Hepatic stellate cell (primary cell): ENCODE results near the gene ALOXE3.

ENCODE experiments used
- DNase-seq: peaks from one replicate; pipeline ENCODE4 v3.0.0; 2011; ENCODE audit warnings: low spot score

Gene ALOXE3

GRCh38 chr17:8117980-8118768, at the start of gene ALOXE3:
Gene ALOXE3 (minus strand): TSS chr17:8118514. CDS start chr17:8117990, 524 bp downstream.
- peak; percentile 84 for DNase-seq

- no peak for DNase-seq
These were observed 49.2 kb upstream of the ALOXE3 start for GRCh38 chr17:8167526-8167925.

DNA sequence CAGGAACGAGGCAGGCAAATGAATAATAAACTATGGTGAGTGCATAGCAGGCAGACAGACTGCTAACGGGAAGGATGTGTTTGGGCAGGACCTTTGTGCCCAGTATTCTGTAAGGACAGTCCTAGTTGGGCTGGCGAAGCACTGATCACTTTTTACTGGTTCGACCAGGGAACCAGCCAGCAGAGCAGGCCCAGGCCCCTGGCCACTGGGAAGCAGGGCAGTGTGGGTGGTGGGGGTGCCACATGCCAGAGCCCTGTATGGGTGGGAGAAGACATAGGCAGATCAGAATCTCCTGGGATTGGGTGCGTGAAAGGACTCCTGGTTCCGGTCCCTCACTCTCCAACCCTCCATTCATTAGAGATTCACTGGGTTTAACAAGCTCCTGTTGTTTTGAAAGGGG, 48.4 kb upstream of the ALOXE3 start:
- DNase-seq, result no peak

DNA sequence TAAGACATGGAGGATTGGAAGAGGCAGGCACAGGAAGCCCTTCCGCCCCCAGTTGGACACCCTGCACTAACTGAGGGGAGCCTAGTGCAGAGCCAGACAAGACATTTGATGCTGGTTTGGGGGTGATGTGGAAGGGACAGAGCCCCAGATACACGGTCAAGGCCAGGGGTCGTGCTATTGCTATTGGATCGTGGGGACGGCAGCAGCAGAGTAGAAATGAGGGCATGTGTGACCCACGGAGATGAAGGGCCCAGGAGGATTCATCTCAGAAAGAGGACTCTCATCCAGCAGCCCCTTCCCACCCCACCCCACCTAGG, 46.5 kb upstream of the ALOXE3 start:
- DNase-seq, result no peak

GRCh38 chr17:8163978-8164814, 45.9 kb upstream of the ALOXE3 start:
- DNase-seq, result peak; percentile 70

DNA sequence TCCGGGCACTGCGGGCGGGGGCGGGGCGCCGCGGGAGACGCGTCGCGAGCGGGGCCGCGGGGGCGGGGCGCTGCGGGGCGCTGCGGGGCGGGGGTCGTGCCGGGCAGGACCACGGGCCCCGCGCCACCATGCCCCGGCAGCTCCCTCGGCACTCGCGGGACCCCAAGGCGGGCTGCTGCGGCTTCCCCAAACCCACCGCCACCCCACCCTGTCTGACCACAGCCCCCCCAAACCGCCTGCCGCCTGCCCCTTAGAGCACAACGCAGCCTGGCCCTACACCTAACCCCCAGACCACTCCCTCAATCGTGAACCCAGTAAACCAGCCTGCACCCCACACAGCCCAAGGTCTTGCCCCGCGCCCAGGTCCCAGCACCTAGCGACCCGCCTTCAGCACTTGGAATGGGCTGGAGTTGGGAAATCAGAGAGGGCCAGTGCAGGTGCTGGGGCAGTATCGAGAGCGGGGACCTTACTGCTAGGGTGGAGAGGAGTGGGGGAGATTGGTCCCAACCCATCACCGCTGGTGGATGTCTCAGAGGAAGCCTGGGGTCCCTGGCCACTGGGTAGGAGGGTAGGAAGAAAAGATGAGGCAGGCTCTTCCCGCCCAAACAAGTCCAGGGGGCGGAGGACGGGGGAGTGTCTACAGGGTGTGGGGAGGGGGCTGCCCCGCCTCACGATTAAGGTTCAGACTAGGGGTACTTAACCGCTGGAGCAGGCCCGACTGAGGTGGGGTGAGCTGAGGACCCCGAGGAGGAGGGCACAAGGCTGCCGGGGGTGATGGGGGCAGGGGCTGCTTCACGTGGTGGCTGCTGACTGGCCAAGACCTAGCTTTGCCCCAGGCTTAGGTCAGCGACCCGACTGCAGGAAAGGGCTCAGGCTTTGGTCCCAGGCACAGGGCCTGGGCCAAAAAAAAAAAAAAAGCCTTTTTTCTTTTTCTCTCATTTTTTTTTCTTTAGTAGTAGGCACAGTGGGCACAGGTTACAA, 45.0 kb upstream of the ALOXE3 start:
- DNase-seq, result no peak

DNA sequence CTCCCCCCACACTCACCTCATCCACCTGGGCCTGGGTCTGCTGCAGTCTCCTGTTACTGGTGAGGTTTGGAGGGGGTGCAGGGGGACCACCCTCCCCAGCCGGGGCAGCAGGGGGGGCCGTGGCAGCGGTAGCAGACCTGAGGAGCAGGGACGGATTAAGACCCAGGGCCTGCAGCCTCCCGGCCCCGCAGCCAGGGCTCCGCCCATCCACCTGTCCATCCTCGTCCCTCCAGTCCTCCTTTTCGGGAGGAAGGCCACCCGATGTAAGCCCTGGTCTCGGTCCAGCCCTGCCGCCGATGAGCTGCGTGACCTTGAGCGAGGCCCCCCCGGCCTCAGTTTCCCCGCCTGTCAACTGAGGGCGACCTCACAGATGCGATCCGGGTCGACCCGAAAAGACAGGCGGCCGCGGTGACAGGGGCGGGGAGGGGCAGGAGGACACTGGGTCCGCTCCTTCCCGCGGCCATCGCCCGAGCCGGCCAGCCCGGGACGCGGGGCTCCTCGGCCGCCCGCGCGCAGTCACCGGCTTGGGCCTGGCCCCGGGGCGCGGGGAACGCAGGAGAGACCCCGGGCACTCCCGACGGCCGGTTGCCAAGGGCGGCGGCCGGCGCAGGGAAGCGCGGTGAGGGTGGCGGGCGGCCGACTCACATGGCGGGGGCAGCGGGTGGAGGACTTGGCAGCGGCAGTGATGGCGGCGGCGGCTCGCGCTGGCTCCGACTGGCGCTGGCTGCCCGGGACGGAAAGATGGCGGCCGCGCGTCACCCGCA, 44.1 kb upstream of the ALOXE3 start, which contains the start of gene VAMP2:
Gene VAMP2 (minus strand): TSS at position 716 of the 764 bp plus-strand sequence. CDS start 69 bp downstream, at position 647.
- peak; percentile 70 for DNase-seq

GRCh38 chr17:8161289-8162232, 43.2 kb upstream of the ALOXE3 start:
- DNase-seq, result no peak

- no peak for DNase-seq
These were observed 42.5 kb upstream of the ALOXE3 start for GRCh38 chr17:8160741-8161221.

- DNase-seq, result no peak
These were observed 41.9 kb upstream of the ALOXE3 start for GRCh38 chr17:8160224-8160577.

GRCh38 chr17:8159459-8160223, 41.3 kb upstream of the ALOXE3 start:
- DNase-seq, result no peak

- DNase-seq, result no peak
These were observed 40.7 kb upstream of the ALOXE3 start for GRCh38 chr17:8159032-8159400.

DNA sequence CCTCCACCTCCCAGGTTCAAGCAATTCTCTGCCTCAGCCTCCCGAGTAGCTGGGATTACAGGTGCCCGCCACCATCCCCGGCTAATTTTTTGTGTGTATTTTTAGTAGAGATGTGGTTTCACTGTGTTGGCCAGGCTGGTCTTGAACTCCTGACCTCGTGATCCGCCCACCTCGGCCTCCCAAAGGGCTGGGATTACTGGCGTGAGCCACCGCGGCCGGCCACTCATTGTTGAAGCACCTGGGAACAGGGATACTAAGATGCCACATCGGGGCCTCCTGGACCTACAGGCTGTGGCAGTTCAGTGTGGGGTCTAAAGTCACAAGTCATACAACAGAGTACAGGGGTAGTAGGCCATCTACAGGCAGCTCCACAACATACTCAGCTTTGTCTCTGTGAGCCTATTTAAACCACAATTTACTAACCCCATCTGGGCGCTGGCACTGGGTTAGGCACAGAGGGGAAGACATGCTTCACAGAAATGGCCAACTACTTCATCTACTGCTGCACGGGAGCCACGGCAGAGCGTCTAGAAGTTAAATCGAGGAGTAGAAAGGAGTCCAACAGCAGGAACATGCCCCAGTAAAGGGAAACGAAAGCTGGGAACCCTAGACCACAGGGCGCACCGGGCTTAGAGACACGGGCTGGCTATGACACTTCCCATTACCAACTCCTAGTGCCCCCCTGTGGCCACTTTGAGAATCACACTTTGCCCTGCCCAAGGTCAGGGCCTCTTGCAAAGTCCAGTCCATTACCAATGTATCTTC, 40.1 kb upstream of the ALOXE3 start:
- DNase-seq, result peak; percentile 90

GRCh38 chr17:8156246-8156992, 38.1 kb upstream of the ALOXE3 start:
- DNase-seq, result peak; percentile 100

DNA sequence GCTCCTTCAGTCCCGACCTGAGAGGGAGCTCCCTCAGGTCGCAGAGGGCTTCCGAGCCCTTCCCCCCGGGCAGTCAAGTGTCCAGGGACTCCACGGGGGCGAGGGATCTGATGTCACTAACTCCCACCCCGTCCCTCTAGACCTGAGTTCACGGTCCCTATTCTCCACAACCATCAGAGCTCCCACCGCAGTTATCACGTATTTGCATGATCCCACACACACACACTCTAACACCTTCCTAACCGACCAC, 37.6 kb upstream of the ALOXE3 start:
- no peak for DNase-seq

- DNase-seq, result no peak
These were observed 37.1 kb upstream of the ALOXE3 start for GRCh38 chr17:8155231-8155995.

DNA sequence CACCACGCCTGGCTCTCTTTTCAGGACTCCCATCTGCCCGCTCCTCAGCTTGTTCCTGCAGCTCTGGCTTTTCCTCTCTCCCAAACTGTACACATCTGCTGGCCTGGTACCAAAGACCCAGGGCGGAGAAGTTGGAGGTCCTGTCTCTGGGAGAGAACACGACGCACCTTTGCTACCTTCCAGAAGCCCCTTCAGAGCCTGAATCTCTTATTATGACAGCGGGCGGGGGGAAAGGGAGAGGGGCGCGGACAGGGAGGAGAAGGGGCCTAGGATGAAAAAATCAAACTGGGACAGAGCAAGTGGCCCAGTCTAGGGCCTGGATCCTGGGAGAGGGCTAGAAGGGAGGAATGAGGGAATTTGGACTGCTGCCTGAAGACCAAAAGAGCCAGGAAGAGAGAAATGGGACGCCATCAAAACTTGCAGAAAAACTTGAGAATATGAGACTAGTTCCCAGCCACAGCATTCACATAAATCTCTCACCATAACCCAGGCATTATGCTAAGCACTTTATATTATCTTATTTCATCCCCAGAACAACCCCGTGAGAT, 36.4 kb upstream of the ALOXE3 start:
- DNase-seq, result no peak
